Esophagus squamous epithelium (tissue), 5 donors: ENCODE measurements around the gene ADGRF3. TPM values are rescaled to one million over a fixed set of nuclear protein-coding genes. Genes with fewer than 3 reads are reported as not detected.
"Not testable (repeated sequence)": the region's sequence is repeated elsewhere in the genome, so short reads cannot be mapped to it uniquely, and the experiment has no call there.

Experiments
- DNase-seq: peaks from one replicate; lab custom pipeline; 2025; lab: John Stamatoyannopoulos, UW
- H3K27ac ChIP-seq, 4 donors: fragments of 200-600 bp; sonication (generic); one replicate each; pipeline ENCODE4 v1.5.1; 2016 to 2019; ENCODE audit warnings: mild to moderate bottlenecking in 1 of 4
- H3K27me3 ChIP-seq, 4 donors: fragments of 200-600 bp; sonication (generic); 1 replicate in 3 of 4; 2 replicates in 1 of 4; pipeline versions ENCODE4 v1.5.1 to v1.6.0; 2017 to 2021; ENCODE audit warnings: antibody characterized with exemption in 1 of 4
- H3K36me3 ChIP-seq, 3 donors: fragments of 200-600 bp; sonication (generic); one replicate each; pipeline ENCODE4 v1.5.1; 2016 to 2019
- H3K4me1 ChIP-seq, 3 donors: fragments of 200-600 bp; sonication (generic); one replicate each; pipeline ENCODE4 v1.5.1; 2017 to 2019
- H3K4me3 ChIP-seq, 4 donors: fragments of 200-600 bp; sonication (generic); 1 replicate in 3 of 4; 2 replicates in 1 of 4; pipeline ENCODE4 v1.5.1; 2016 to 2019; ENCODE audit warnings: mild to moderate bottlenecking in 2 of 4, moderate library complexity in 1 of 4
- H3K9me3 ChIP-seq, 3 donors: fragments of 200-600 bp; sonication (generic); one replicate each; pipeline ENCODE4 v1.5.1; 2016 to 2019
- CTCF ChIP-seq, 6 experiments: fragments of 450-650 bp in 4 of 6; fragments of 200-600 bp in 2 of 6; sonication (generic) in 2 of 6; IDR thresholded peaks; one replicate each; pipeline ENCODE4 v1.5.1; 2016 to 2019; ENCODE audit warnings: antibody characterized with exemption in 6 of 6, mild to moderate bottlenecking in 4 of 6, moderate library complexity in 4 of 6
- POLR2A ChIP-seq, 4 donors: fragments of 450-650 bp; IDR thresholded peaks; one replicate each; pipeline ENCODE4 v1.6.1; 2017; ENCODE audit warnings: antibody characterized with exemption in 4 of 4, mild to moderate bottlenecking in 4 of 4, moderate library complexity in 3 of 4
- WGBS, 2 donors: methylation state at CpG; one replicate each; pipeline ENCODE4 v1.1.5; 2018; 5-methylcytosine and 5-hydroxymethylcytosine counted together
- intact Hi-C: fragments of 100-400 bp; cut with DNase I; formaldehyde crosslinking; loops from one replicate; pipeline ENCODE4 v1.15.0; 2022
- total RNA-seq, 4 donors: library from RNA; depleted of rRNA; stranded (reverse); fragments of >200 nt; gene quantifications; one replicate each; pipeline ENCODE4 v1.1.0, GENCODE V29; 2016
- donor health status: DM: yes; HTN: yes; CAD: no.

ADGRF3 gene
- total RNA-seq, 4 donors from 2014 or later, result 0.41 TPM; not detected in 3

- no peaks in the 10 kb centered on the region for H3K36me3 ChIP-seq
- H3K4me3 ChIP-seq, result no peak overlapping the region
- H3K27ac ChIP-seq, result no peak overlapping the region
- 67 to 90% methylated on average over 1 of the region's 1 CpG for WGBS, 2 donors
- H3K4me1 ChIP-seq, result peaks cover 0 to 7% (median 0%) of the 10 kb centered on the region in 3 donors
- H3K27me3 ChIP-seq, result no peaks in the 10 kb centered on the region
- intact Hi-C loops, result loop anchor here (10.0 kb wide), 1 partner anchor 138 kb away; no protein-coding TSS in a partner anchor
- TF ChIP-seq POLR2A (IDR thresholded peaks at IDR 0.05) (no peak), CTCF (IDR thresholded peaks at IDR 0.05) (no peak)
- H3K9me3 ChIP-seq, result no peaks in the 10 kb centered on the region
- no peak for DNase-seq
Observed at GRCh38 chr2:26326514-26326913, 20.1 kb downstream of the ADGRF3 start.

GRCh38 chr2:26325851-26326250 lies 20.7 kb downstream of the ADGRF3 start:
- intact Hi-C loops, result loop anchor here (10.0 kb wide), 1 partner anchor 139 kb away; no protein-coding TSS in a partner anchor
- H3K27ac ChIP-seq, result no peak overlapping the region
- H3K4me3 ChIP-seq, result no peak overlapping the region
- H3K36me3 ChIP-seq, result no peaks in the 10 kb centered on the region
- no peaks in the 10 kb centered on the region for H3K9me3 ChIP-seq
- H3K4me1 ChIP-seq, result peaks cover 0 to 7% (median 0%) of the 10 kb centered on the region in 3 donors
- no peak for TF ChIP-seq POLR2A (IDR thresholded peaks at IDR 0.05)
- TF ChIP-seq CTCF (IDR thresholded peaks at IDR 0.05), result no peak
- H3K27me3 ChIP-seq, result no peaks in the 10 kb centered on the region
- DNase-seq, result no peak
- 31 to 42% methylated on average over 4 of the region's 4 CpGs for WGBS, 2 donors

GRCh38 chr2:26324903-26325302 lies 21.7 kb downstream of the ADGRF3 start:
- DNase-seq, result no peak
- Histone ChIP-seq H3K27me3 (no peaks in the 10 kb centered on the region), H3K27ac (no peak overlapping the region), H3K4me3 (no peak overlapping the region), H3K4me1 (peaks cover 0 to 2% (median 0%) of the 10 kb centered on the region in 3 donors), H3K36me3 (no peaks in the 10 kb centered on the region), H3K9me3 (no peaks in the 10 kb centered on the region)
- no peak for TF ChIP-seq CTCF (IDR thresholded peaks at IDR 0.05)
- no peak for TF ChIP-seq POLR2A (IDR thresholded peaks at IDR 0.05)
- WGBS, 2 donors, result 56 to 84% methylated on average over 3 of the region's 3 CpGs
- intact Hi-C loops, result loop anchor here (10.0 kb wide), 1 partner anchor 140 kb away; no protein-coding TSS in a partner anchor

GRCh38 chr2:26324479-26324878 lies 22.1 kb downstream of the ADGRF3 start:
- H3K27ac ChIP-seq, H3K4me3 ChIP-seq, H3K4me1 ChIP-seq, H3K36me3 ChIP-seq, H3K27me3 ChIP-seq, H3K9me3 ChIP-seq, DNase-seq: not testable (repeated sequence)
- intact Hi-C loops, result loop anchor here (10.0 kb wide), 1 partner anchor 140 kb away; no protein-coding TSS in a partner anchor

GRCh38 chr2:26318950-26319349 lies 27.6 kb downstream of the ADGRF3 start:
- no peak for DNase-seq
- peaks cover 0 to 10% (median under 1%) of the 10 kb centered on the region in 3 donors for H3K4me1 ChIP-seq
- no peak overlapping the region for H3K4me3 ChIP-seq
- intact Hi-C loops, result no loop called here
- no peaks in the 10 kb centered on the region for H3K36me3 ChIP-seq
- TF ChIP-seq CTCF (IDR thresholded peaks at IDR 0.05) (no peak), POLR2A (IDR thresholded peaks at IDR 0.05) (no peak)
- H3K9me3 ChIP-seq, result no peaks in the 10 kb centered on the region
- 46 to 66% methylated on average over 4 to 5 of the region's 6 CpGs for WGBS, 2 donors
- H3K27me3 ChIP-seq, result peaks cover 0 to 21% (median 0%) of the 10 kb centered on the region in 4 donors
- no peak overlapping the region for H3K27ac ChIP-seq
